Sigmoid colon (tissue), 7 donors: ENCODE results near the gene RPL38. TPM values are rescaled to one million over a fixed set of nuclear protein-coding genes. Genes with fewer than 3 reads are reported as not detected.
A peak's percentile ranks its signal among the peaks of the same experiment; 100 is the strongest.

Source experiments
- DNase-seq: peaks from one replicate; pipeline ENCODE4 v3.0.0-alpha.2; 2019
- H3K27ac ChIP-seq, 4 donors: fragments of 200-600 bp; sonication (generic); one replicate each; pipeline ENCODE4 v1.5.1; 2016 to 2019; ENCODE audit warnings: mild to moderate bottlenecking in 1 of 4
- H3K27me3 ChIP-seq, 3 donors: fragments of 200-600 bp; sonication (generic); one replicate each; pipeline ENCODE4 v1.5.1; 2019; ENCODE audit warnings: mild to moderate bottlenecking in 1 of 3
- H3K36me3 ChIP-seq, 4 donors: fragments of 200-600 bp; sonication (generic); one replicate each; pipeline ENCODE4 v1.5.1; 2016 to 2019
- H3K4me1 ChIP-seq, 4 donors: fragments of 200-600 bp; sonication (generic); one replicate each; pipeline ENCODE4 v1.5.1; 2017 to 2019
- H3K4me3 ChIP-seq, 4 donors: fragments of 200-600 bp; sonication (generic); one replicate each; pipeline ENCODE4 v1.5.1; 2017 to 2019; ENCODE audit warnings: mild to moderate bottlenecking in 2 of 4, moderate library complexity in 1 of 4
- H3K9me3 ChIP-seq, 4 donors: fragments of 200-600 bp in 3 of 4; sonication (generic) in 3 of 4; one replicate each; pipeline versions ENCODE4 v1.5.1 to v1.6.1; 2013 to 2019
- EP300 ChIP-seq, 4 donors: sonication (generic); formaldehyde crosslinking; IDR thresholded peaks; one replicate each; pipeline ENCODE4 v1.6.1; 2017; ENCODE audit warnings: antibody characterized with exemption in 4 of 4
- POLR2A ChIP-seq, 2 donors: fragments of 450-650 bp; IDR thresholded peaks; one replicate each; pipeline ENCODE4 v1.6.1; 2016; ENCODE audit warnings: antibody characterized with exemption in 2 of 2, mild to moderate bottlenecking in 2 of 2, moderate library complexity in 2 of 2
- POLR2AphosphoS5 ChIP-seq, 4 donors: sonication (generic); formaldehyde crosslinking; IDR thresholded peaks; one replicate each; pipeline ENCODE4 v1.6.1; 2017; ENCODE audit warnings: antibody characterized with exemption in 4 of 4
- WGBS, 2 donors: extraction: QIAGEN DNeasy Blood & Tissue Kit; methylation state at CpG; one replicate each; pipeline ENCODE4 v1.1.7; 2013; 5-methylcytosine and 5-hydroxymethylcytosine counted together
- intact Hi-C: fragments of 100-400 bp; cut with DNase I; formaldehyde crosslinking; loops from one replicate; pipeline ENCODE4 v1.15.1; 2023
- polyA plus RNA-seq, 3 donors: library from polyadenylated mRNA; stranded (reverse); fragments of 200-250 nt; gene quantifications; one replicate each; pipeline ENCODE4 v1.2.3, GENCODE V29; 2013
- total RNA-seq, 4 donors: library from RNA; depleted of rRNA; stranded (reverse); fragments of >200 nt; gene quantifications; one replicate each; pipeline ENCODE4 v1.1.0, GENCODE V29; 2016
- TF ChIP-seq, protein P1 (sequence below), 4 experiments: fragments of 450-650 bp in 3 of 4; fragments of 200-600 bp in 1 of 4; IDR thresholded peaks; one replicate each; pipeline ENCODE4 v1.5.1; 2016 to 2019; ENCODE audit warnings: antibody characterized with exemption in 4 of 4, mild to moderate bottlenecking in 3 of 4, moderate library complexity in 2 of 4
- donor health status: healthy with polysubstance abuse.
- donor health status: Bipolar disorder and iron deficiency.
- donor health status: healthy.

Gene RPL38
- total and polyA plus RNA-seq, 7 donors = 215 to 2,321 (median 718) TPM

DNA sequence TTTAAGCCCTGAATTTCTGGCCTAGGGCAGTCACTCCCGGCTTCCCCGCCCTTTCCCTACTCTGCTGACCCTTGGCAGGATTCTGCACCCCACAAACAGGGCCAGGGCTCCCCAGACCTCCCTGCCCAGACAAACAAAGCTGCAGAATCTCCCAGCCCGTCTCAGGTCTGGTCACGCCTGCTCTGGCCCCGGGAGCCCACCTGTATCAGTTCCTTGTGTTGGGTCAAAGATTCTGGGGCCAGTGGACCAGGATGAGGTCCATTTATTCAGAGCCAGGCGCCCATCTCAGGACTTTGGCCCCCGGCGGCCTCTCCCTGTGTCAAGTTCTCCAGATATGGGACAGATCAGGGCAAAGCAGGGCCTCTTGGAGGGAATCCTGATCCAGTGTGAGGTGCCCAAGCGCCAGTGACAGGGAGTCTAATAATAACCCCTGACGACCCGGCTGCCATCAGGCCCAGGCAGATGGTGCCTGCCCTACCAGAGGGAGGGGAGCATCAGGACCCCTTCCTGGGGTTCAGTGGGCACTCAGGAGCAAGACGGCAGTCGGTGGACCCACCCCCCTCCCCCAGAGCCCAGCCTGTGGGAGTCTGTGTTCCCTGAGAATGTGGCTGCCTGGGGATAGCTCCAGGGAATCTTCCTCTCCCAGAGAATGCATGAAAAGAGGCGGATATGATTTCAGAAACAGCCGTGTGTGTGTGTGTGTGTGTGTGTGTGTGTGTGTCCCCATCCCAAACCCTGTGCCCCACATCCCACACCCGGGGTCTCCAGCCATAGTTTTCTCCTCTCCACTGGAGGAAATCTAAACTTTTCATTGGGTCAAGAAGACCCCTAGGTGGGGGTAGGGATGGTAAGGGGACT is 11.2 kb downstream of the RPL38 start:
- intact Hi-C loops = loop anchor here (5.0 kb wide), 3 partner anchors 63 to 238 kb away; no protein-coding TSS in a partner anchor
- Histone ChIP-seq H3K27ac (peak overlapping the region in 3 of 4 donors; percentile 76 to 79 (median 79)), H3K4me1 (peaks cover 0 to 52% (median 43%) of the 10 kb centered on the region in 4 donors), H3K4me3 (peak overlapping the region in 3 of 4 donors; percentile 53 to 57 (median 57)), H3K27me3 (no peaks in the 10 kb centered on the region), H3K36me3 (peaks cover 0 to 6% (median 5%) of the 10 kb centered on the region in 4 donors), H3K9me3 (no peaks in the 10 kb centered on the region)
- DNase-seq = no peak
- TF ChIP-seq EP300 (IDR thresholded peaks at IDR 0.05) (no peak), POLR2A (IDR thresholded peaks at IDR 0.05) (no peak), POLR2AphosphoS5 (IDR thresholded peaks at IDR 0.05) (no peak)
- TF ChIP-seq, protein P1, sequence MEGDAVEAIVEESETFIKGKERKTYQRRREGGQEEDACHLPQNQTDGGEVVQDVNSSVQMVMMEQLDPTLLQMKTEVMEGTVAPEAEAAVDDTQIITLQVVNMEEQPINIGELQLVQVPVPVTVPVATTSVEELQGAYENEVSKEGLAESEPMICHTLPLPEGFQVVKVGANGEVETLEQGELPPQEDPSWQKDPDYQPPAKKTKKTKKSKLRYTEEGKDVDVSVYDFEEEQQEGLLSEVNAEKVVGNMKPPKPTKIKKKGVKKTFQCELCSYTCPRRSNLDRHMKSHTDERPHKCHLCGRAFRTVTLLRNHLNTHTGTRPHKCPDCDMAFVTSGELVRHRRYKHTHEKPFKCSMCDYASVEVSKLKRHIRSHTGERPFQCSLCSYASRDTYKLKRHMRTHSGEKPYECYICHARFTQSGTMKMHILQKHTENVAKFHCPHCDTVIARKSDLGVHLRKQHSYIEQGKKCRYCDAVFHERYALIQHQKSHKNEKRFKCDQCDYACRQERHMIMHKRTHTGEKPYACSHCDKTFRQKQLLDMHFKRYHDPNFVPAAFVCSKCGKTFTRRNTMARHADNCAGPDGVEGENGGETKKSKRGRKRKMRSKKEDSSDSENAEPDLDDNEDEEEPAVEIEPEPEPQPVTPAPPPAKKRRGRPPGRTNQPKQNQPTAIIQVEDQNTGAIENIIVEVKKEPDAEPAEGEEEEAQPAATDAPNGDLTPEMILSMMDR (IDR thresholded peaks at IDR 0.05) = no peak
- 36 to 67% methylated on average over 16 of the region's 16 CpGs for WGBS, 2 donors

- H3K4me3 ChIP-seq = no peak overlapping the region
- WGBS, 2 donors = 71 to 80% methylated on average over 6 of the region's 6 CpGs
Measured at GRCh38 chr17:74215342-74215727, 11.9 kb downstream of the RPL38 start.

GRCh38 chr17:74216505-74216904 is 13.0 kb downstream of the RPL38 start:
- Histone ChIP-seq H3K27ac (no peak overlapping the region), H3K4me3 (no peak overlapping the region), H3K27me3 (no peaks in the 10 kb centered on the region), H3K9me3 (no peaks in the 10 kb centered on the region), H3K4me1 (peaks cover 0 to 36% (median 27%) of the 10 kb centered on the region in 4 donors), H3K36me3 (no peaks in the 10 kb centered on the region)
- no peak for DNase-seq
- TF ChIP-seq, protein P1 (IDR thresholded peaks at IDR 0.05) = no peak
- TF ChIP-seq POLR2AphosphoS5 (IDR thresholded peaks at IDR 0.05) = no peak
- no peak for TF ChIP-seq POLR2A (IDR thresholded peaks at IDR 0.05)
- TF ChIP-seq EP300 (IDR thresholded peaks at IDR 0.05) = no peak
- intact Hi-C loops = no loop called here
- WGBS, 2 donors = 78 to 87% methylated on average over 5 of the region's 5 CpGs

More at GRCh38 chr17:74215342-74215727, 11.9 kb downstream of the RPL38 start:
- no peaks in the 10 kb centered on the region for H3K36me3 ChIP-seq
- H3K27me3 ChIP-seq = no peaks in the 10 kb centered on the region
- no peak overlapping the region for H3K27ac ChIP-seq
- intact Hi-C loops = no loop called here
- H3K9me3 ChIP-seq = no peaks in the 10 kb centered on the region
- no peak for TF ChIP-seq EP300 (IDR thresholded peaks at IDR 0.05)
- no peak for TF ChIP-seq POLR2AphosphoS5 (IDR thresholded peaks at IDR 0.05)
- no peak for TF ChIP-seq POLR2A (IDR thresholded peaks at IDR 0.05)
- TF ChIP-seq, protein P1 (IDR thresholded peaks at IDR 0.05) = no peak
- DNase-seq = no peak
- H3K4me1 ChIP-seq = peaks cover 0 to 48% (median 38%) of the 10 kb centered on the region in 4 donors

- Histone ChIP-seq H3K9me3 (no peaks in the 10 kb centered on the region), H3K36me3 (no peaks in the 10 kb centered on the region), H3K27me3 (no peaks in the 10 kb centered on the region), H3K4me1 (peaks cover 0 to 30% (median 21%) of the 10 kb centered on the region in 4 donors), H3K4me3 (no peak overlapping the region), H3K27ac (no peak overlapping the region)
- DNase-seq = no peak
- WGBS, 2 donors = 73 to 74% methylated on average over 13 of the region's 13 CpGs
- TF ChIP-seq EP300 (IDR thresholded peaks at IDR 0.05) = no peak
- intact Hi-C loops = no loop called here
Measured at GRCh38 chr17:74217037-74217730, 13.7 kb downstream of the RPL38 start.

DNA sequence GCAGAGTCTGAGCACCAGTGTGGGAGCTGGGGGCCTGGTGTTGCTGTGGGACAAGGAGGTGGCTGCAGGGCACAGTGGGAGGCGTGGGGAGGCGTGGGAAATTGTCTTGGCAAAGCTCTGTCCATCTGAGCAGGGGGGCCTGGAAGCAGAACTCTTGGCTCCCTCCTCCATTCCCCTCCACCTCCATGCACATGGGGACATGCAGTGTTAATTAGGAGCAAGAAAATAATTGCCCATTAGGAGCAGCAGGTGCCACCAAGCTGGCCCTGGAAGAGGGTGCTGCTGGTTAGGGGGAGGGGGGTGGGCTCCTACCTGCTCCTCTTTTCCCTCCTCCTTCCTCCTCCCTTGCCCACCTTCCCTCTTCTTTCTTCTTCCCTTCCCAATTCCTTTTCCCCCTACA is 14.4 kb downstream of the RPL38 start:
- intact Hi-C loops = no loop called here
- Histone ChIP-seq H3K4me1 (peaks cover 0 to 23% (median 14%) of the 10 kb centered on the region in 4 donors), H3K4me3 (no peak overlapping the region), H3K27me3 (no peaks in the 10 kb centered on the region), H3K27ac (no peak overlapping the region), H3K9me3 (no peaks in the 10 kb centered on the region), H3K36me3 (peaks cover 0 to 5% (median 0%) of the 10 kb centered on the region in 4 donors)
- no peak for TF ChIP-seq POLR2AphosphoS5 (IDR thresholded peaks at IDR 0.05)
- TF ChIP-seq EP300 (IDR thresholded peaks at IDR 0.05) = no peak
- TF ChIP-seq POLR2A (IDR thresholded peaks at IDR 0.05) = no peak
- no peak for DNase-seq
- WGBS, 2 donors = 86 to 92% methylated on average over 2 of the region's 2 CpGs
